T1000 (cell line): Measurements from ENCODE around the gene ATP7A.

ENCODE experiments used
- DNase-seq: peaks from one replicate; lab custom pipeline; 2025; ENCODE audit warnings: mixed read lengths; lab: John Stamatoyannopoulos, UW

ATP7A gene

GRCh38 chrX:77945910-77946545, 35.5 kb downstream of the ATP7A start:
- no peak for DNase-seq

GRCh38 chrX:77946571-77946970, 36.1 kb downstream of the ATP7A start:
- no peak for DNase-seq

GRCh38 chrX:77949840-77950239, 39.3 kb downstream of the ATP7A start:
- DNase-seq = no peak

- DNase-seq = no peak
These were observed 41.7 kb downstream of the ATP7A start for GRCh38 chrX:77952173-77952572.

- DNase-seq = no peak
These were observed 42.8 kb downstream of the ATP7A start for GRCh38 chrX:77953302-77953701.

- DNase-seq = no peak
These were observed 43.2 kb downstream of the ATP7A start for GRCh38 chrX:77953708-77954107.

- no peak for DNase-seq
These were observed 50.1 kb downstream of the ATP7A start for GRCh38 chrX:77960567-77960966.

- DNase-seq = no peak
These were observed 50.6 kb downstream of the ATP7A start for GRCh38 chrX:77961063-77961462.

- no peak for DNase-seq
These were observed 51.8 kb downstream of the ATP7A start for GRCh38 chrX:77962068-77962902.

- no peak for DNase-seq
These were observed 55.9 kb downstream of the ATP7A start for GRCh38 chrX:77966361-77966760.

GRCh38 chrX:77967631-77968030, 57.1 kb downstream of the ATP7A start:
- DNase-seq = no peak

GRCh38 chrX:77969538-77969937, 59.0 kb downstream of the ATP7A start, which contains the start of gene PGAM4:
TSS of gene PGAM4 (minus strand) at chrX:77969638. CDS start at chrX:77969638, 0 bp downstream.
- DNase-seq = no peak

- no peak for DNase-seq
These were observed 65.3 kb downstream of the ATP7A start for GRCh38 chrX:77975755-77976154.

- no peak for DNase-seq
These were observed 66.6 kb downstream of the ATP7A start for GRCh38 chrX:77977095-77977494.

GRCh38 chrX:77977518-77977917, 67.0 kb downstream of the ATP7A start:
- no peak for DNase-seq

GRCh38 chrX:77979870-77980269, 69.4 kb downstream of the ATP7A start:
- no peak for DNase-seq

- DNase-seq = no peak
These were observed 101.4 kb downstream of the ATP7A start for GRCh38 chrX:78011846-78012245.

- no peak for DNase-seq
These were observed 109.3 kb downstream of the ATP7A start for GRCh38 chrX:78019586-78020483.

- DNase-seq = no peak
These were observed 114.0 kb downstream of the ATP7A start for GRCh38 chrX:78024349-78025059.

- DNase-seq = no peak
These were observed 117.3 kb downstream of the ATP7A start for GRCh38 chrX:78027798-78028197.

- no peak for DNase-seq
These were observed 119.2 kb downstream of the ATP7A start for GRCh38 chrX:78029663-78030062.

- no peak for DNase-seq
These were observed 124.6 kb downstream of the ATP7A start for GRCh38 chrX:78035061-78035460.
